ENCODE results near the gene CLTC.
"Not testable (repeated sequence)": the region's sequence is repeated elsewhere in the genome, so short reads cannot be mapped to it uniquely, and the experiment has no call there.

Gene CLTC

GRCh38 chr17:59652119-59652518, 32.4 kb downstream of the CLTC start:
- H3K4me3 ChIP-seq (ENCODE audit: control insufficient read depth, low read depth, low read length): no peak overlapping the region
- TF ChIP-seq CTCF (conservative IDR thresholded peaks at IDR 0.05; ENCODE audit: control insufficient read depth, insufficient read depth, low read depth, low read length): no peak
- DNase-seq (ENCODE audit: low read depth): peak; percentile 89

GRCh38 chr17:59656624-59657023, 36.9 kb downstream of the CLTC start:
- not testable (repeated sequence) for H3K4me3 ChIP-seq (ENCODE audit: control insufficient read depth, low read depth, low read length)
- peak; percentile 94 for DNase-seq (ENCODE audit: low read depth)

GRCh38 chr17:59666235-59666634, 46.5 kb downstream of the CLTC start:
- peak; percentile 59 for DNase-seq (ENCODE audit: low read depth)
- TF ChIP-seq CTCF (conservative IDR thresholded peaks at IDR 0.05; ENCODE audit: control insufficient read depth, insufficient read depth, low read depth, low read length): no peak
- no peak overlapping the region for H3K4me3 ChIP-seq (ENCODE audit: control insufficient read depth, low read depth, low read length)

- peak; percentile 95 for DNase-seq (ENCODE audit: low read depth)
- TF ChIP-seq CTCF (conservative IDR thresholded peaks at IDR 0.05; ENCODE audit: control insufficient read depth, insufficient read depth, low read depth, low read length): no peak
- H3K4me3 ChIP-seq (ENCODE audit: control insufficient read depth, low read depth, low read length): no peak overlapping the region
These were observed 49.1 kb downstream of the CLTC start for GRCh38 chr17:59668816-59669215.

GRCh38 chr17:59669411-59669810, 49.7 kb downstream of the CLTC start:
- no peak for TF ChIP-seq CTCF (conservative IDR thresholded peaks at IDR 0.05; ENCODE audit: control insufficient read depth, insufficient read depth, low read depth, low read length)
- H3K4me3 ChIP-seq (ENCODE audit: control insufficient read depth, low read depth, low read length): no peak overlapping the region
- no peak for DNase-seq (ENCODE audit: low read depth)

GRCh38 chr17:59669944-59670343, 50.2 kb downstream of the CLTC start:
- DNase-seq (ENCODE audit: low read depth): no peak
- H3K4me3 ChIP-seq (ENCODE audit: control insufficient read depth, low read depth, low read length): no peak overlapping the region
- no peak for TF ChIP-seq CTCF (conservative IDR thresholded peaks at IDR 0.05; ENCODE audit: control insufficient read depth, insufficient read depth, low read depth, low read length)

- TF ChIP-seq CTCF (conservative IDR thresholded peaks at IDR 0.05; ENCODE audit: control insufficient read depth, insufficient read depth, low read depth, low read length): no peak
- DNase-seq (ENCODE audit: low read depth): no peak
- H3K4me3 ChIP-seq (ENCODE audit: control insufficient read depth, low read depth, low read length): no peak overlapping the region
These were observed 51.7 kb downstream of the CLTC start for GRCh38 chr17:59671386-59671785.
